Kidney glomerular epithelial cell (primary cell): ENCODE results near the gene PLXDC1.
"Not testable (repeated sequence)": the region's sequence is repeated elsewhere in the genome, so short reads cannot be mapped to it uniquely, and the experiment has no call there.

Experiments
- DNase-seq: peaks from one replicate; lab custom pipeline; 2025; lab: John Stamatoyannopoulos, UW

Gene PLXDC1

GRCh38 chr17:39153599-39154051, 2.2 kb upstream of the PLXDC1 start:
- DNase-seq = peak; percentile 93

- DNase-seq = peak; percentile 53
These were observed 744 bp upstream of the PLXDC1 start for GRCh38 chr17:39151943-39152818.

- DNase-seq = no peak
These were observed 665 bp downstream of the PLXDC1 start for GRCh38 chr17:39150795-39151149.

- DNase-seq = no peak
These were observed 1.3 kb downstream of the PLXDC1 start for GRCh38 chr17:39150104-39150634.

- DNase-seq = no peak
These were observed 3.9 kb downstream of the PLXDC1 start for GRCh38 chr17:39147221-39148185.

- DNase-seq = no peak
These were observed 5.2 kb downstream of the PLXDC1 start for GRCh38 chr17:39146273-39146672.

- no peak for DNase-seq
These were observed 6.3 kb downstream of the PLXDC1 start for GRCh38 chr17:39145143-39145542.

- DNase-seq = no peak
These were observed 7.0 kb downstream of the PLXDC1 start for GRCh38 chr17:39144416-39144840.

- DNase-seq = no peak
These were observed 7.8 kb downstream of the PLXDC1 start for GRCh38 chr17:39143552-39144093.

GRCh38 chr17:39141915-39142664, 9.3 kb downstream of the PLXDC1 start:
- no peak for DNase-seq

GRCh38 chr17:39141294-39141693, 10.1 kb downstream of the PLXDC1 start:
- no peak for DNase-seq

- no peak for DNase-seq
These were observed 11.9 kb downstream of the PLXDC1 start for GRCh38 chr17:39139561-39139960.

GRCh38 chr17:39139161-39139511, 12.3 kb downstream of the PLXDC1 start:
- DNase-seq = peak; percentile 15

GRCh38 chr17:39138431-39139160, 12.8 kb downstream of the PLXDC1 start:
- no peak for DNase-seq

GRCh38 chr17:39134878-39135277, 16.6 kb downstream of the PLXDC1 start:
- no peak for DNase-seq

- no peak for DNase-seq
These were observed 19.2 kb downstream of the PLXDC1 start for GRCh38 chr17:39132192-39132610.

- no peak for DNase-seq
These were observed 19.8 kb downstream of the PLXDC1 start for GRCh38 chr17:39131616-39132015.

- no peak for DNase-seq
These were observed 21.2 kb downstream of the PLXDC1 start for GRCh38 chr17:39130205-39130604.

GRCh38 chr17:39129544-39129943, 21.9 kb downstream of the PLXDC1 start:
- not testable (repeated sequence) for DNase-seq

- no peak for DNase-seq
These were observed 25.0 kb downstream of the PLXDC1 start for GRCh38 chr17:39126436-39126835.
